H1 (cell line): ENCODE measurements around the gene CPNE8. TPM values are rescaled to one million over a fixed set of nuclear protein-coding genes. Genes with fewer than 3 reads are reported as not detected.

Experiments used
- CTCF ChIA-PET: fragments of 300-600 bp; sonication (Branson Sonifier 250); formaldehyde crosslinking; loops from one replicate; lab custom pipeline; 2021; ENCODE audit not compliant: partially characterized antibody; lab: Charles Lee
- POLR2A ChIA-PET: fragments of 300-600 bp; sonication (Branson Sonifier 250); formaldehyde crosslinking; loops from one replicate; lab custom pipeline; 2021; ENCODE audit warnings: inconsistent platforms; ENCODE audit not compliant: partially characterized antibody; lab: Charles Lee
- DNase-seq, 2 experiments: peaks; one replicate each; pipeline versions ENCODE4 v3.0.0 to v3.0.0-alpha.2; 2010 to 2022; ENCODE audit warnings: low spot score in 2 of 2, low read depth in 1 of 2, mixed read lengths in 1 of 2
- FAIRE-seq: peaks from 2 replicates; lab custom pipeline; 2011; peaks lifted over from hg19 to GRCh38; lab: Jason Lieb, UNC
- H2AFZ ChIP-seq: 2 replicates; pipeline ENCODE4 v1.8.1; 2012; ENCODE audit warnings: low read length, inconsistent platforms
- H2AK5ac ChIP-seq: 2 replicates; pipeline ENCODE4 v1.6.1; 2013; ENCODE audit warnings: low read depth, low read length
- H2BK120ac ChIP-seq: replicated peaks from 2 replicates; pipeline ENCODE3; 2013; ENCODE audit warnings: low read depth, low read length, inconsistent platforms
- H2BK12ac ChIP-seq: 2 replicates; pipeline ENCODE4 v1.6.1; 2013; ENCODE audit warnings: low read depth, low read length
- H2BK15ac ChIP-seq: 2 replicates; pipeline ENCODE4 v1.6.1; 2013; ENCODE audit warnings: low read length
- H2BK20ac ChIP-seq: 2 replicates; pipeline ENCODE4 v1.6.1; 2013; ENCODE audit warnings: low read length
- H2BK5ac ChIP-seq: 2 replicates; pipeline ENCODE4 v1.6.1; 2013; ENCODE audit warnings: low read depth, low read length
- H3K14ac ChIP-seq: 2 replicates; pipeline ENCODE4 v1.6.1; 2013; ENCODE audit warnings: inconsistent platforms; ENCODE audit not compliant: insufficient read length
- H3K18ac ChIP-seq: 2 replicates; pipeline ENCODE4 v1.6.1; 2013; ENCODE audit warnings: low read length; ENCODE audit errors: extremely low read depth
- H3K23ac ChIP-seq: 2 replicates; pipeline ENCODE4 v1.6.1; 2013; ENCODE audit warnings: inconsistent platforms; ENCODE audit not compliant: insufficient read length
- H3K23me2 ChIP-seq: 2 replicates; pipeline ENCODE4 v1.6.1; 2013; ENCODE audit warnings: low read depth, low read length
- H3K27ac ChIP-seq: 2 replicates; pipeline ENCODE4 v1.6.1; 2011; ENCODE audit warnings: low read depth, low read length, inconsistent platforms
- H3K27me3 ChIP-seq, 4 experiments: replicated peaks in 1 of 4; 1 replicate in 1 of 4; 2 replicates in 3 of 4; pipeline versions ENCODE4 v1.6.1 to v1.8.1; 2011 to 2013; ENCODE audit warnings: low read length in 3 of 4, mild to moderate bottlenecking in 3 of 4, inconsistent platforms in 2 of 4, mixed read lengths in 2 of 4, moderate library complexity in 1 of 4; ENCODE audit not compliant: control insufficient read depth in 3 of 4, insufficient read depth in 3 of 4; ENCODE audit errors: extremely low read depth in 1 of 4
- H3K36me3 ChIP-seq, 4 experiments: 2 replicates each; pipeline versions ENCODE4 v1.6.1 to v1.8.1; 2011 to 2013; ENCODE audit warnings: mild to moderate bottlenecking in 4 of 4, low read length in 3 of 4, moderate library complexity in 2 of 4, control low read depth in 1 of 4, inconsistent platforms in 1 of 4; ENCODE audit not compliant: insufficient read depth in 4 of 4, control insufficient read depth in 2 of 4
- H3K4ac ChIP-seq: replicated peaks from 2 replicates; pipeline ENCODE3; 2013; ENCODE audit warnings: low read length, low read depth, mixed read lengths, inconsistent platforms; ENCODE audit not compliant: insufficient read length
- H3K4me1 ChIP-seq, 4 experiments: replicated peaks in 1 of 4; 1 replicate in 1 of 4; 2 replicates in 3 of 4; pipeline versions ENCODE4 v1.6.1 to v1.8.1; 2011 to 2013; ENCODE audit warnings: low read length in 3 of 4, inconsistent platforms in 2 of 4, mixed read lengths in 1 of 4; ENCODE audit not compliant: insufficient read depth in 4 of 4, control insufficient read depth in 3 of 4
- H3K4me2 ChIP-seq, 2 experiments: 2 replicates each; pipeline versions ENCODE4 v1.6.1 to v1.8.1; 2011 to 2013; ENCODE audit warnings: low read depth in 2 of 2, low read length in 2 of 2, control low read depth in 1 of 2, inconsistent platforms in 1 of 2, mild to moderate bottlenecking in 1 of 2; ENCODE audit not compliant: insufficient read depth in 1 of 2
- H3K4me3 ChIP-seq, 4 experiments: fragments of 200-600, 300-600 bp in 1 of 4; sonication (generic), shearing (Covaris generic), sonication (Bioruptor Twin) in 1 of 4; 2 replicates each; pipeline versions ENCODE4 v1.5.1 to v1.8.1; 2011 to 2016; ENCODE audit warnings: low read length in 4 of 4, low read depth in 3 of 4, control low read depth in 2 of 4, inconsistent platforms in 2 of 4, mild to moderate bottlenecking in 2 of 4, mixed read lengths in 1 of 4, moderate library complexity in 1 of 4; ENCODE audit not compliant: insufficient read depth in 2 of 4; ENCODE audit errors: extremely low read depth in 1 of 4
- H3K56ac ChIP-seq: replicated peaks from 2 replicates; pipeline ENCODE3; 2013; ENCODE audit warnings: low read depth, mild to moderate bottlenecking, mixed read lengths, low read length, inconsistent platforms; ENCODE audit not compliant: insufficient read length
- H3K79me1 ChIP-seq: 2 replicates; pipeline ENCODE4 v1.6.1; 2013; ENCODE audit warnings: low read depth, low read length, control low read depth
- H3K79me2 ChIP-seq, 2 experiments: 2 replicates each; pipeline versions ENCODE4 v1.6.1 to v1.8.1; 2012 to 2013; ENCODE audit warnings: low read length in 2 of 2, mild to moderate bottlenecking in 2 of 2, inconsistent platforms in 1 of 2; ENCODE audit not compliant: insufficient read depth in 2 of 2, control insufficient read depth in 1 of 2
- H3K9ac ChIP-seq, 4 experiments: replicated peaks in 1 of 4; 1 replicate in 1 of 4; 2 replicates in 3 of 4; pipeline versions ENCODE4 v1.6.1 to v1.8.1; 2011 to 2013; ENCODE audit warnings: low read depth in 3 of 4, low read length in 3 of 4, control low read depth in 2 of 4, mild to moderate bottlenecking in 2 of 4, moderate library complexity in 2 of 4, inconsistent platforms in 1 of 4; ENCODE audit errors: extremely low read depth in 1 of 4
- H3K9me3 ChIP-seq, 2 experiments: 2 replicates each; pipeline versions ENCODE4 v1.6.1 to v1.8.1; 2012 to 2013; ENCODE audit warnings: mild to moderate bottlenecking in 2 of 2, moderate library complexity in 2 of 2, control low read depth in 1 of 2, inconsistent platforms in 1 of 2, low read depth in 1 of 2, low read length in 1 of 2, mixed read lengths in 1 of 2; ENCODE audit not compliant: insufficient read depth in 2 of 2
- H4K20me1 ChIP-seq, 2 experiments: replicated peaks in 1 of 2; 2 replicates each; pipeline versions ENCODE3 to v1.8.1; 2011 to 2013; ENCODE audit warnings: inconsistent platforms in 2 of 2, low read length in 2 of 2, mild to moderate bottlenecking in 1 of 2; ENCODE audit not compliant: insufficient read depth in 2 of 2, control insufficient read depth in 1 of 2
- H4K5ac ChIP-seq: 2 replicates; pipeline ENCODE4 v1.6.1; 2013; ENCODE audit warnings: low read length, low read depth, mixed read lengths, inconsistent platforms; ENCODE audit not compliant: insufficient read length
- H4K8ac ChIP-seq: 2 replicates; pipeline ENCODE4 v1.8.0; 2013; ENCODE audit warnings: mild to moderate bottlenecking, moderate library complexity, low read length, inconsistent platforms; ENCODE audit not compliant: insufficient read depth; ENCODE audit errors: extremely low read depth
- H4K91ac ChIP-seq: replicated peaks from 2 replicates; pipeline ENCODE3; 2013; ENCODE audit warnings: low read length, mixed read lengths, inconsistent platforms; ENCODE audit not compliant: insufficient read length
- BCL11A ChIP-seq, 2 experiments: IDR thresholded peaks; one replicate each; pipeline ENCODE4 v1.6.1; 2011; ENCODE audit warnings: low read depth in 2 of 2, low read length in 2 of 2, mild to moderate bottlenecking in 2 of 2
- CEBPB ChIP-seq: IDR thresholded peaks from 2 replicates; pipeline ENCODE4 v1.6.1; 2012; ENCODE audit warnings: low read depth, low read length
- EP300 ChIP-seq, 2 experiments: IDR thresholded peaks; 1 replicate in 1 of 2; 2 replicates in 1 of 2; pipeline ENCODE4 v1.6.1; 2011 to 2012; ENCODE audit warnings: low read depth in 2 of 2, low read length in 2 of 2, mild to moderate bottlenecking in 2 of 2, borderline replicate concordance in 1 of 2, inconsistent platforms in 1 of 2, moderate library complexity in 1 of 2
- KDM1A ChIP-seq: fragments of 200-600, 300-600 bp; sonication (generic); IDR thresholded peaks from 2 replicates; pipeline ENCODE4 v1.7.1; 2016; ENCODE audit warnings: mild to moderate bottlenecking, low read length, borderline replicate concordance
- KDM5A ChIP-seq: fragments of 200-600 bp; IDR thresholded peaks from 2 replicates; pipeline ENCODE4 v1.7.1; 2012; ENCODE audit warnings: mild to moderate bottlenecking, low read length, inconsistent platforms, mixed read lengths
- MAFK ChIP-seq: IDR thresholded peaks from 2 replicates; pipeline ENCODE4 v1.6.1; 2012; ENCODE audit warnings: low read depth, mild to moderate bottlenecking, improper control_type of control experiment, low read length
- RBBP5 ChIP-seq: IDR thresholded peaks from 2 replicates; pipeline ENCODE4 v1.7.1; 2012; ENCODE audit warnings: low read depth, mild to moderate bottlenecking, inconsistent platforms, low read length, moderate library complexity, borderline replicate concordance
- RNF2 ChIP-seq: fragments of 200-900, 300-1000 bp; sonication (generic); IDR thresholded peaks from 2 replicates; pipeline ENCODE4 v1.7.1; 2016; ENCODE audit warnings: borderline replicate concordance, low read depth, mild to moderate bottlenecking, antibody characterized with exemption, low read length; ENCODE audit not compliant: poor library complexity, severe bottlenecking; ENCODE audit errors: missing control alignments
- SIN3A ChIP-seq, 2 experiments: IDR thresholded peaks in 1 of 2; conservative IDR thresholded peaks in 1 of 2; 2 replicates each; pipeline ENCODE4 v1.6.1; 2011 to 2012; ENCODE audit warnings: low read length in 2 of 2, improper control_type of control experiment in 1 of 2, low read depth in 1 of 2, mild to moderate bottlenecking in 1 of 2
- SP2 ChIP-seq: IDR thresholded peaks from 2 replicates; pipeline ENCODE4 v1.6.1; 2012; ENCODE audit warnings: mild to moderate bottlenecking, low read length, inconsistent platforms
- TAF1 ChIP-seq: IDR thresholded peaks from 2 replicates; pipeline ENCODE4 v1.6.1; 2011; ENCODE audit warnings: mild to moderate bottlenecking, low read depth, low read length
- TBP ChIP-seq: IDR thresholded peaks from 2 replicates; pipeline ENCODE4 v1.6.1; 2011; ENCODE audit warnings: low read depth, low read length, improper control_type of control experiment
- TEAD4 ChIP-seq: IDR thresholded peaks from 2 replicates; pipeline ENCODE4 v1.6.1; 2012; ENCODE audit warnings: low read depth, low read length, inconsistent platforms, mixed read lengths
- WGBS, 2 experiments: shearing (Covaris generic) in 1 of 2; methylation state at CpG; one replicate each; pipeline versions ENCODE4 v1.1.6 to v1.1.7; 2013 to 2015; ENCODE audit warnings: low lambda C conversion rate in 2 of 2, mixed read lengths in 2 of 2, inconsistent platforms in 1 of 2, low coverage in 1 of 2, missing lambda C conversion rate in 1 of 2; ENCODE audit not compliant: insufficient replicate concordance in 2 of 2, insufficient coverage in 1 of 2, insufficient read length in 1 of 2; ENCODE audit errors: extremely low coverage in 1 of 2, missing lambda C conversion rate in 1 of 2; 5-methylcytosine and 5-hydroxymethylcytosine counted together
- polyA plus RNA-seq, 7 experiments: library from polyadenylated mRNA; depleted of rRNA in 3 of 7; stranded (reverse) in 5 of 7; unstranded in 2 of 7; fragments of >200 nt in 5 of 7; fragments of 200-250 nt in 2 of 7; gene quantifications; 1 replicate in 5 of 7; 2 replicates in 1 of 7; 4 replicates in 1 of 7; pipeline versions ENCODE4 v1.2.1 to v1.2.3, GENCODE V29; 2011 to 2013; ENCODE audit warnings: missing spikeins in 2 of 7, mixed read lengths in 2 of 7
- total RNA-seq: library from RNA; stranded (reverse); fragmentation: NEBNext Ultra II Directional; extraction: Animal tissue kit (Norgen Biotek cat#: 25700); gene quantifications from 2 replicates; pipeline ENCODE4 v1.2.1, GENCODE V29; 2021
- TF ChIP-seq, protein P1 (sequence below): IDR thresholded peaks from 2 replicates; pipeline ENCODE4 v1.6.1; 2011; ENCODE audit warnings: low read depth, mild to moderate bottlenecking, low read length; ENCODE audit not compliant: insufficient read depth

Gene CPNE8
- total and polyA plus RNA-seq, 2 of the 8 experiments (the other 6 are each of a cell fraction or from before 2014, with no cell fraction given) = 2.5 to 6.8 TPM

- H3K9ac ChIP-seq = no peak overlapping the region
- H3K79me1 ChIP-seq = no peaks in the 10 kb centered on the region
- H3K27ac ChIP-seq = no peak overlapping the region
- H3K79me2 ChIP-seq = no peaks in the 10 kb centered on the region
- H3K23me2 ChIP-seq = no peaks in the 10 kb centered on the region
- no peak overlapping the region for H2BK20ac ChIP-seq
- no peaks in the 10 kb centered on the region for H3K4me1 ChIP-seq
- FAIRE-seq = no peak
- H2AFZ ChIP-seq = no peak overlapping the region
- H4K20me1 ChIP-seq = no peaks in the 10 kb centered on the region
- no peak overlapping the region for H2BK15ac ChIP-seq
- no peak overlapping the region for H2AK5ac ChIP-seq
- H3K4me2 ChIP-seq = no peak overlapping the region
- H4K8ac ChIP-seq = no peak overlapping the region
- no peak overlapping the region for H3K4ac ChIP-seq
- 96% methylated on average over 6 of the region's 6 CpGs; no CpG with 5 or more reads in 1 of the 2 experiments for WGBS, 2 experiments
- H2BK12ac ChIP-seq = no peak overlapping the region
- CTCF ChIA-PET = no interaction called here
- H3K56ac ChIP-seq = no peak overlapping the region
- no peak overlapping the region for H2BK5ac ChIP-seq
- H3K23ac ChIP-seq = no peak overlapping the region
- no peak overlapping the region for H3K18ac ChIP-seq
- no peak for DNase-seq
- no peaks in the 10 kb centered on the region for H3K27me3 ChIP-seq
- no peak overlapping the region for H4K91ac ChIP-seq
- H3K36me3 ChIP-seq = no peaks in the 10 kb centered on the region
- H3K9me3 ChIP-seq = no peaks in the 10 kb centered on the region
- POLR2A ChIA-PET = no interaction called here
- no peak overlapping the region for H3K4me3 ChIP-seq
- no peak overlapping the region for H2BK120ac ChIP-seq
- no peak overlapping the region for H3K14ac ChIP-seq
- H4K5ac ChIP-seq = no peak overlapping the region
- TF ChIP-seq MAFK (no peak), TBP (no peak), KDM1A (no peak), KDM5A (no peak), CEBPB (no peak), RBBP5 (no peak), TEAD4 (no peak), TAF1 (no peak), RNF2 (no peak), BCL11A (IDR thresholded peaks at IDR 0.05; ENCODE audit: low read depth in 2 of 2, low read length in 2 of 2) (no peak), EP300 (IDR thresholded peaks at IDR 0.05; ENCODE audit: borderline replicate concordance in 1 of 2, low read depth in 2 of 2, low read length in 2 of 2) (no peak), SP2 (no peak), SIN3A (conservative IDR thresholded peaks at IDR 0.05 in 1 of 2, IDR thresholded peaks at IDR 0.05 in 1 of 2; ENCODE audit: low read depth in 1 of 2, low read length in 2 of 2) (no peak)
- TF ChIP-seq, protein P1, sequence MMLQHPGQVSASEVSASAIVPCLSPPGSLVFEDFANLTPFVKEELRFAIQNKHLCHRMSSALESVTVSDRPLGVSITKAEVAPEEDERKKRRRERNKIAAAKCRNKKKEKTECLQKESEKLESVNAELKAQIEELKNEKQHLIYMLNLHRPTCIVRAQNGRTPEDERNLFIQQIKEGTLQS = no peak
Observed at GRCh38 chr12:38823738-38824137, 81.7 kb downstream of the CPNE8 start.
